K562 (cell line): Measurements from ENCODE around the gene LIPF. TPM values are rescaled to one million over a fixed set of nuclear protein-coding genes. Genes with fewer than 3 reads are reported as not detected.

Source experiments
- ATAC-seq: fragments of 200-7000 bp; cut with Tn5 transposase; 3 replicates; pipeline ENCODE4 v1.9.1; 2020; ENCODE audit warnings: moderate library complexity
- BruUV-seq: library from RNA; stranded (reverse); fragments of 400-500 nt; replicated peaks from 2 replicates; lab custom pipeline; 2021; lab: Mats Ljungman, UMichigan
- CTCF ChIA-PET: fragments of 300-600 bp; formaldehyde crosslinking; extraction: SDS; loops from one replicate; lab custom pipeline; 2021; ENCODE audit warnings: low intra/inter-chr PET ratio; lab: Yijun Ruan, JAX
- POLR2A ChIA-PET: fragments of 300-600, 350-650 bp; sonication (Branson Sonifier 250); formaldehyde crosslinking; extraction: SDS; loops from one replicate; lab custom pipeline; 2021; ENCODE audit warnings: antibody characterized with exemption, inconsistent platforms; lab: Yijun Ruan, JAX
- DNase-seq, 4 experiments: peaks; one replicate each; pipeline versions ENCODE4 v3.0.0 to v3.0.0-alpha.2; 2011 to 2018; ENCODE audit warnings: low spot score in 3 of 4, mixed read lengths in 3 of 4; ENCODE audit errors: extremely low read depth in 1 of 4
- FAIRE-seq: peaks from 2 replicates; lab custom pipeline; 2011; peaks lifted over from hg19 to GRCh38; lab: Jason Lieb, UNC
- H2AFZ ChIP-seq: 2 replicates; pipeline ENCODE4 v1.6.0; 2011; ENCODE audit warnings: low read depth, low read length, control low read depth, inconsistent platforms
- H3K27ac ChIP-seq: fragments of 200-600 bp; 3 replicates; pipeline ENCODE4 v1.8.0; 2011; ENCODE audit warnings: low read depth, mild to moderate bottlenecking, control low read depth, inconsistent platforms, low read length, moderate library complexity, mixed read lengths; ENCODE audit errors: extremely low read depth
- H3K27me3 ChIP-seq, 2 experiments: fragments of 300-600 bp in 1 of 2; 2 replicates in 1 of 2; 3 replicates in 1 of 2; pipeline versions ENCODE4 v1.6.0 to v1.8.0; 2011; ENCODE audit warnings: inconsistent platforms in 2 of 2, low read length in 2 of 2, mild to moderate bottlenecking in 1 of 2, mixed read lengths in 1 of 2, moderate library complexity in 1 of 2; ENCODE audit not compliant: control insufficient read depth in 2 of 2, insufficient read depth in 2 of 2
- H3K36me3 ChIP-seq: fragments of 300-600 bp; 3 replicates; pipeline ENCODE4 v1.8.0; 2011; ENCODE audit warnings: mild to moderate bottlenecking, low read length, inconsistent platforms; ENCODE audit not compliant: control insufficient read depth, insufficient read depth
- H3K4me1 ChIP-seq, 2 experiments: fragments of 200-600 bp in 1 of 2; replicated peaks in 1 of 2; 2 replicates in 1 of 2; 3 replicates in 1 of 2; pipeline versions ENCODE4 v1.5.1 to v1.8.0; 2011; ENCODE audit warnings: inconsistent platforms in 2 of 2, low read length in 2 of 2, mild to moderate bottlenecking in 1 of 2, mixed read lengths in 1 of 2, moderate library complexity in 1 of 2; ENCODE audit not compliant: control insufficient read depth in 2 of 2, insufficient read depth in 2 of 2
- H3K4me2 ChIP-seq: 2 replicates; pipeline ENCODE4 v1.6.1; 2011; ENCODE audit warnings: low read length, control low read depth, inconsistent platforms, mixed read lengths; ENCODE audit not compliant: insufficient read depth
- H3K4me3 ChIP-seq: fragments of 200-600 bp; sonication (generic), shearing (Covaris generic); 2 replicates; pipeline ENCODE4 v1.5.1; 2016; ENCODE audit warnings: control low read depth, inconsistent platforms
- H3K79me2 ChIP-seq: fragments of 200-600 bp; 3 replicates; pipeline ENCODE4 v1.8.0; 2011; ENCODE audit warnings: low read length, inconsistent platforms; ENCODE audit not compliant: control insufficient read depth, insufficient read depth
- H3K9ac ChIP-seq, 2 experiments: 2 replicates each; pipeline versions ENCODE4 v1.6.0 to v1.6.1; 2011; ENCODE audit warnings: low read depth in 2 of 2, low read length in 2 of 2, control low read depth in 1 of 2, inconsistent platforms in 1 of 2, mild to moderate bottlenecking in 1 of 2, mixed read lengths in 1 of 2; ENCODE audit not compliant: insufficient read depth in 1 of 2
- H3K9me1 ChIP-seq: one replicate; pipeline ENCODE4 v1.6.0; 2011; ENCODE audit warnings: inconsistent platforms, mild to moderate bottlenecking, low read length, moderate library complexity; ENCODE audit not compliant: control insufficient read depth, insufficient read depth
- H3K9me3 ChIP-seq: replicated peaks from 2 replicates; pipeline ENCODE4 v1.5.1; 2011; ENCODE audit warnings: low read depth, low read length, inconsistent platforms; ENCODE audit not compliant: control insufficient read depth, insufficient read depth
- H4K20me1 ChIP-seq: replicated peaks from 2 replicates; pipeline ENCODE4 v1.6.1; 2011; ENCODE audit warnings: low read length, inconsistent platforms, mixed read lengths; ENCODE audit not compliant: control insufficient read depth, insufficient read depth
- BMI1 ChIP-seq: fragments of 150-350 bp; IDR thresholded peaks from 2 replicates; pipeline ENCODE4 v1.6.1; 2014; ENCODE audit warnings: low read length
- CCAR2 ChIP-seq: fragments of 200-400 bp; formaldehyde crosslinking; IDR thresholded peaks from 2 replicates; pipeline ENCODE4 v1.6.1; 2017; ENCODE audit warnings: mild to moderate bottlenecking, low read depth, low read length
- ETS2 ChIP-seq: IDR thresholded peaks from 2 replicates; pipeline ENCODE4 v1.6.1; 2016; ENCODE audit warnings: borderline replicate concordance, missing genetic modification characterization, mild to moderate bottlenecking, moderate library complexity, missing compliant biosample characterization; ENCODE audit not compliant: poor library complexity, severe bottlenecking
- FOXA3 ChIP-seq, 2 experiments: fragments of 450-650 bp in 1 of 2; sonication (generic) in 1 of 2; formaldehyde crosslinking; IDR thresholded peaks in 1 of 2; conservative IDR thresholded peaks in 1 of 2; 2 replicates each; pipeline versions ENCODE4 v1.4.0 to v1.8.0; 2020 to 2022; ENCODE audit warnings: mild to moderate bottlenecking in 2 of 2, missing genetic modification reagents in 1 of 2
- KAT7 ChIP-seq: sonication (generic); formaldehyde crosslinking; IDR thresholded peaks from 2 replicates; pipeline ENCODE4 v1.8.0; 2022; ENCODE audit warnings: missing genetic modification reagents, mild to moderate bottlenecking, borderline replicate concordance
- ZNF668 ChIP-seq: fragments of 250-450 bp; sonication (Bioruptor Pico); IDR thresholded peaks from 2 replicates; pipeline ENCODE4 v1.8.0; 2022; ENCODE audit warnings: mild to moderate bottlenecking, inconsistent platforms
- WGBS: fragments of 100-300 bp; shearing (Covaris generic); methylation state at CpG from one replicate; pipeline ENCODE4 v1.1.6; 2016; ENCODE audit warnings: low coverage, mixed read lengths; ENCODE audit not compliant: insufficient coverage; ENCODE audit errors: missing lambda C conversion rate; 5-methylcytosine and 5-hydroxymethylcytosine counted together
- in situ Hi-C: fragments of 300-500 bp; cut with MboI; formaldehyde crosslinking; loops from 4 replicates; pipeline ENCODE4 v1.15.0; 2018; ENCODE audit warnings: inconsistent platforms, mixed read lengths
- intact Hi-C: fragments of 100-400 bp; cut with micrococcal nuclease; formaldehyde crosslinking; loops from 2 replicates; pipeline ENCODE4 v1.14.2; 2022
- polyA plus RNA-seq, 8 experiments: library from polyadenylated mRNA; depleted of rRNA in 4 of 8; stranded (reverse) in 5 of 8; unstranded in 3 of 8; fragments of >200 nt; fragmentation: Nextera tagmentation in 2 of 8; fragmentation: Illumina TruSeq in 1 of 8; extraction: Ambion mirVana in 2 of 8; extraction: Trizol in 1 of 8; gene quantifications; 2 replicates each; pipeline versions ENCODE4 v1.2.1 to v1.2.3, GENCODE V29; 2011 to 2014; ENCODE audit warnings: inconsistent platforms in 1 of 8, missing spikeins in 1 of 8
- total RNA-seq, 7 experiments: library from RNA; depleted of rRNA in 6 of 7; stranded (reverse); fragments of >200 nt in 6 of 7; fragmentation: Illumina TruSeq in 2 of 7; extraction: Trizol in 2 of 7; gene quantifications; 2 replicates each; pipeline versions ENCODE4 v1.2.1 to v1.2.3, GENCODE V29; 2011 to 2021; ENCODE audit warnings: low replicate concordance in 1 of 7
- TF ChIP-seq, protein P1 (sequence below): fragments of 450-650 bp; formaldehyde crosslinking; IDR thresholded peaks from 2 replicates; pipeline ENCODE4 v1.4.0; 2022; ENCODE audit warnings: missing genetic modification characterization

The LIPF gene
- total and polyA plus RNA-seq, 9 of the 15 experiments (the other 6 are each of a cell fraction or from before 2014, with no cell fraction given) = not detected

GRCh38 chr10:88702848-88703597 lies 38.8 kb downstream of the LIPF start:
- FAIRE-seq (no peak), ATAC-seq (no peak), DNase-seq (peak in 1 of 4 experiments; percentile 1)
- no peaks in the 10 kb centered on the region for H3K4me1 ChIP-seq
- H3K4me2 ChIP-seq = no peak overlapping the region
- no peaks in the 10 kb centered on the region for H3K9me3 ChIP-seq
- CTCF ChIA-PET = no interaction called here
- no peak overlapping the region for H3K9ac ChIP-seq
- no peaks in the 10 kb centered on the region for H4K20me1 ChIP-seq
- TF ChIP-seq BMI1 = no peak
- no peak for TF ChIP-seq ETS2
- TF ChIP-seq KAT7 = no peak
- TF ChIP-seq FOXA3 (CRISPR knock-in tag; conservative IDR thresholded peaks at IDR 0.05 in 1 of 2, IDR thresholded peaks at IDR 0.05 in 1 of 2) = 0 out of 4 replicates have a peak, but pooled peaks of 1 of the 2 experiments have one; percentile 20
- TF ChIP-seq, protein P1, sequence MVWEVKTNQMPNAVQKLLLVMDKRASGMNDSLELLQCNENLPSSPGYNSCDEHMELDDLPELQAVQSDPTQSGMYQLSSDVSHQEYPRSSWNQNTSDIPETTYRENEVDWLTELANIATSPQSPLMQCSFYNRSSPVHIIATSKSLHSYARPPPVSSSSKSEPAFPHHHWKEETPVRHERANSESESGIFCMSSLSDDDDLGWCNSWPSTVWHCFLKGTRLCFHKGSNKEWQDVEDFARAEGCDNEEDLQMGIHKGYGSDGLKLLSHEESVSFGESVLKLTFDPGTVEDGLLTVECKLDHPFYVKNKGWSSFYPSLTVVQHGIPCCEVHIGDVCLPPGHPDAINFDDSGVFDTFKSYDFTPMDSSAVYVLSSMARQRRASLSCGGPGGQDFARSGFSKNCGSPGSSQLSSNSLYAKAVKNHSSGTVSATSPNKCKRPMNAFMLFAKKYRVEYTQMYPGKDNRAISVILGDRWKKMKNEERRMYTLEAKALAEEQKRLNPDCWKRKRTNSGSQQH = no peak
- TF ChIP-seq ZNF668 = no peak
- TF ChIP-seq CCAR2 = no peak
- TF ChIP-seq, all 486 proteins: peak for 1
- Histone ChIP-seq H3K36me3 (no peaks in the 10 kb centered on the region), H3K27me3 (no peaks in the 10 kb centered on the region), H3K79me2 (no peaks in the 10 kb centered on the region), H2AFZ (no peak overlapping the region), H3K27ac (no peak overlapping the region), H3K9me1 (no peaks in the 10 kb centered on the region), H3K4me3 (no peak overlapping the region)
- 0% methylated on average over 4 of the region's 4 CpGs for WGBS
- no TSS peak for BruUV-seq
- in situ Hi-C loops (no loop called here), intact Hi-C loops (no loop called here)
- POLR2A ChIA-PET = no interaction called here
